HCT116 (cell line): ENCODE results near the gene SAMD4A. TPM values are rescaled to one million over a fixed set of nuclear protein-coding genes. Genes with fewer than 3 reads are reported as not detected.

Source experiments
- ATAC-seq: fragments of 200-7000 bp; cut with Tn5 transposase; 2 replicates; pipeline ENCODE4 v1.9.1; 2020; ENCODE audit warnings: mild to moderate bottlenecking, moderate library complexity
- BruUV-seq: library from RNA; stranded (reverse); fragments of 400-500 nt; replicated peaks from 2 replicates; lab custom pipeline; 2021; lab: Mats Ljungman, UMichigan
- CTCF ChIA-PET: fragments of 300-600 bp; sonication (Branson Sonifier 250); formaldehyde crosslinking; loops from one replicate; lab custom pipeline; 2021; ENCODE audit warnings: antibody characterized with exemption; lab: Charles Lee
- POLR2A ChIA-PET: fragments of 300-600, 350-600 bp; sonication (Branson Sonifier 250); formaldehyde crosslinking; loops from one replicate; lab custom pipeline; 2021; ENCODE audit warnings: antibody characterized with exemption; lab: Charles Lee
- RAD21 ChIA-PET, 2 experiments: fragments of 300-600 bp; sonication (Branson Sonifier 250); formaldehyde crosslinking; loops; one replicate each; lab custom pipeline; 2023; ENCODE audit warnings: low total read pairs in 2 of 2; ENCODE audit not compliant: uncharacterized antibody in 2 of 2, unreplicated experiment in 2 of 2, low non-redundant PET in 1 of 2; lab: Charles Lee
- DNase-seq: peaks from one replicate; pipeline ENCODE4 v3.0.0-alpha.2; 2010; ENCODE audit warnings: low read depth, low spot score
- H2AFZ ChIP-seq: fragments of 200-600 bp; shearing (Covaris generic), sonication (generic); 2 replicates; pipeline ENCODE4 v1.6.1; 2017; ENCODE audit warnings: low read depth, mixed run types, mixed read lengths, antibody characterized with exemption, low read length; ENCODE audit not compliant: poor library complexity, severe bottlenecking
- H3K27ac ChIP-seq: 2 replicates; pipeline ENCODE4 v1.5.1; 2012; ENCODE audit warnings: low read depth, low read length
- H3K27me3 ChIP-seq: fragments of 200-600 bp; sonication (generic); 2 replicates; pipeline ENCODE4 v1.6.1; 2016; ENCODE audit warnings: mixed run types, low read length, mixed read lengths; ENCODE audit not compliant: insufficient read depth
- H3K36me3 ChIP-seq, 2 experiments: fragments of 200-500 bp in 1 of 2; fragments of 200-600 bp in 1 of 2; sonication (Bioruptor generic) in 1 of 2; sonication (generic) in 1 of 2; 2 replicates each; pipeline versions ENCODE4 v1.5.1 to v1.6.1; 2014 to 2016; ENCODE audit warnings: low read length in 2 of 2, inconsistent platforms in 1 of 2, mixed read lengths in 1 of 2, mixed run types in 1 of 2; ENCODE audit not compliant: insufficient read depth in 2 of 2, control insufficient read depth in 1 of 2
- H3K4me1 ChIP-seq, 2 experiments: fragments of 200-600 bp in 1 of 2; sonication (generic) in 1 of 2; 2 replicates each; pipeline versions ENCODE4 v1.5.1 to v1.6.1; 2012 to 2017; ENCODE audit warnings: low read length in 2 of 2, inconsistent platforms in 1 of 2, mild to moderate bottlenecking in 1 of 2, mixed read lengths in 1 of 2, mixed run types in 1 of 2, moderate library complexity in 1 of 2; ENCODE audit not compliant: insufficient read depth in 2 of 2, control insufficient read depth in 1 of 2
- H3K4me2 ChIP-seq: fragments of 200-600 bp; sonication (generic); 2 replicates; pipeline ENCODE4 v1.6.1; 2017; ENCODE audit warnings: mixed run types, low read length, mixed read lengths
- H3K4me3 ChIP-seq, 2 experiments: fragments of 200-600 bp in 1 of 2; sonication (generic) in 1 of 2; replicated peaks in 1 of 2; 2 replicates each; pipeline ENCODE4 v1.5.1; 2011 to 2016; ENCODE audit warnings: low read length in 2 of 2, control low read depth in 1 of 2, low read depth in 1 of 2, mild to moderate bottlenecking in 1 of 2, mixed read lengths in 1 of 2, mixed run types in 1 of 2
- H3K79me2 ChIP-seq: fragments of 200-600 bp; sonication (generic); 2 replicates; pipeline ENCODE4 v1.6.1; 2017; ENCODE audit warnings: mild to moderate bottlenecking, mixed run types, low read length, moderate library complexity, mixed read lengths; ENCODE audit not compliant: insufficient read depth
- H3K9ac ChIP-seq: fragments of 200-600 bp; sonication (generic); 2 replicates; pipeline ENCODE4 v1.6.1; 2016; ENCODE audit warnings: low read length, mixed read lengths
- H3K9me2 ChIP-seq: fragments of 200-600 bp; sonication (generic), shearing (Covaris generic); 2 replicates; pipeline ENCODE4 v1.6.1; 2017; ENCODE audit warnings: mixed run types, mild to moderate bottlenecking, moderate library complexity; ENCODE audit not compliant: insufficient read depth
- H3K9me3 ChIP-seq, 2 experiments: fragments of 200-500 bp in 1 of 2; fragments of 200-600 bp in 1 of 2; sonication (Bioruptor generic) in 1 of 2; sonication (generic) in 1 of 2; 2 replicates each; pipeline ENCODE4 v1.6.1; 2014 to 2017; ENCODE audit warnings: low read length in 2 of 2, mixed read lengths in 2 of 2, inconsistent platforms in 1 of 2, low read depth in 1 of 2, mild to moderate bottlenecking in 1 of 2, mixed run types in 1 of 2, moderate library complexity in 1 of 2; ENCODE audit not compliant: control insufficient read depth in 1 of 2, insufficient read depth in 1 of 2
- H4K20me1 ChIP-seq: fragments of 200-600 bp; sonication (generic), shearing (Covaris generic); 2 replicates; pipeline ENCODE4 v1.6.1; 2017; ENCODE audit warnings: mixed run types, mild to moderate bottlenecking, moderate library complexity; ENCODE audit not compliant: insufficient read depth
- CBX3 ChIP-seq: IDR thresholded peaks from 2 replicates; pipeline ENCODE4 v1.6.1; 2012; ENCODE audit warnings: low read depth
- CEBPB ChIP-seq: IDR thresholded peaks from 2 replicates; pipeline ENCODE4 v1.6.1; 2012; ENCODE audit warnings: low read depth
- ELF1 ChIP-seq: IDR thresholded peaks from 2 replicates; pipeline ENCODE4 v1.6.1; 2012; ENCODE audit warnings: low read depth, borderline replicate concordance
- EZH2 ChIP-seq: fragments of 200-600 bp; sonication (generic); IDR thresholded peaks from 2 replicates; pipeline ENCODE4 v1.6.1; 2017; ENCODE audit warnings: antibody characterized with exemption, mixed run types
- EZH2phosphoT487 ChIP-seq: fragments of 200-600 bp; IDR thresholded peaks from 2 replicates; pipeline ENCODE4 v1.6.1; 2018; ENCODE audit warnings: antibody characterized with exemption, borderline replicate concordance
- RAD21 ChIP-seq: IDR thresholded peaks from 2 replicates; pipeline ENCODE4 v1.6.1; 2012; ENCODE audit warnings: low read depth, mild to moderate bottlenecking
- YY1 ChIP-seq: IDR thresholded peaks from 2 replicates; pipeline ENCODE4 v1.6.1; 2011; ENCODE audit warnings: low read length, low read depth, moderate library complexity, mild to moderate bottlenecking; ENCODE audit not compliant: insufficient replicate concordance; ENCODE audit errors: extremely low read depth
- ZNF274 ChIP-seq: fragments of 200-500 bp; sonication (Bioruptor generic); IDR thresholded peaks from 2 replicates; pipeline ENCODE4 v1.6.1; 2014; ENCODE audit warnings: mild to moderate bottlenecking, low read depth, low read length, inconsistent platforms
- intact Hi-C: fragments of 100-400 bp; cut with micrococcal nuclease; formaldehyde crosslinking; loops from 2 replicates; pipeline ENCODE4 v1.10.0; 2022
- total RNA-seq: library from RNA; stranded (reverse); gene quantifications from one replicate; pipeline ENCODE4 v1.2.1, GENCODE V29; 2021; ENCODE audit not compliant: unreplicated experiment
- TF ChIP-seq, protein P1 (sequence below): IDR thresholded peaks from 2 replicates; pipeline ENCODE4 v1.6.1; 2012
- TF ChIP-seq, protein P2 (sequence below), 3 experiments: fragments of 200-600 bp in 1 of 3; sonication (generic) in 1 of 3; IDR thresholded peaks in 2 of 3; conservative IDR thresholded peaks in 1 of 3; 2 replicates each; pipeline ENCODE4 v1.5.1; 2012 to 2017; ENCODE audit warnings: low read depth in 2 of 3, low read length in 2 of 3, antibody characterized with exemption in 1 of 3, borderline replicate concordance in 1 of 3, control low read depth in 1 of 3, mild to moderate bottlenecking in 1 of 3, mixed read lengths in 1 of 3, mixed run types in 1 of 3, moderate library complexity in 1 of 3; ENCODE audit not compliant: insufficient read depth in 1 of 3

The SAMD4A gene
- total RNA-seq, 1 experiment from 2014 or later: 9.0 TPM

GRCh38 chr14:54805445-54806322, 238.8 kb downstream of the SAMD4A start:
- Histone ChIP-seq H3K27me3 (no peaks in the 10 kb centered on the region), H3K9me2 (no peaks in the 10 kb centered on the region), H3K9me3 (no peaks in the 10 kb centered on the region), H2AFZ (peak overlapping the region; percentile 87), H3K4me2 (peak overlapping the region; percentile 53), H3K79me2 (no peaks in the 10 kb centered on the region), H3K4me3 (no peak overlapping the region), H3K27ac (no peak overlapping the region), H3K36me3 (no peaks in the 10 kb centered on the region), H4K20me1 (no peaks in the 10 kb centered on the region), H3K4me1 (peaks cover 0 to 5% of the 10 kb centered on the region in 2 experiments; a peak in 1 of 4 replicates), H3K9ac (no peak overlapping the region)
- TF ChIP-seq CEBPB: no peak
- TF ChIP-seq RAD21: peak; percentile 91
- TF ChIP-seq EZH2: no peak
- no peak for TF ChIP-seq ELF1
- TF ChIP-seq, protein P1, sequence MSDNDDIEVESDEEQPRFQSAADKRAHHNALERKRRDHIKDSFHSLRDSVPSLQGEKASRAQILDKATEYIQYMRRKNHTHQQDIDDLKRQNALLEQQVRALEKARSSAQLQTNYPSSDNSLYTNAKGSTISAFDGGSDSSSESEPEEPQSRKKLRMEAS: peak; percentile 74
- no peak for TF ChIP-seq ZNF274
- TF ChIP-seq EZH2phosphoT487: no peak
- TF ChIP-seq, protein P2, sequence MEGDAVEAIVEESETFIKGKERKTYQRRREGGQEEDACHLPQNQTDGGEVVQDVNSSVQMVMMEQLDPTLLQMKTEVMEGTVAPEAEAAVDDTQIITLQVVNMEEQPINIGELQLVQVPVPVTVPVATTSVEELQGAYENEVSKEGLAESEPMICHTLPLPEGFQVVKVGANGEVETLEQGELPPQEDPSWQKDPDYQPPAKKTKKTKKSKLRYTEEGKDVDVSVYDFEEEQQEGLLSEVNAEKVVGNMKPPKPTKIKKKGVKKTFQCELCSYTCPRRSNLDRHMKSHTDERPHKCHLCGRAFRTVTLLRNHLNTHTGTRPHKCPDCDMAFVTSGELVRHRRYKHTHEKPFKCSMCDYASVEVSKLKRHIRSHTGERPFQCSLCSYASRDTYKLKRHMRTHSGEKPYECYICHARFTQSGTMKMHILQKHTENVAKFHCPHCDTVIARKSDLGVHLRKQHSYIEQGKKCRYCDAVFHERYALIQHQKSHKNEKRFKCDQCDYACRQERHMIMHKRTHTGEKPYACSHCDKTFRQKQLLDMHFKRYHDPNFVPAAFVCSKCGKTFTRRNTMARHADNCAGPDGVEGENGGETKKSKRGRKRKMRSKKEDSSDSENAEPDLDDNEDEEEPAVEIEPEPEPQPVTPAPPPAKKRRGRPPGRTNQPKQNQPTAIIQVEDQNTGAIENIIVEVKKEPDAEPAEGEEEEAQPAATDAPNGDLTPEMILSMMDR (IDR thresholded peaks at IDR 0.05 in 2 of 3, conservative IDR thresholded peaks at IDR 0.05 in 1 of 3; ENCODE audit: borderline replicate concordance in 1 of 3, insufficient read depth in 1 of 3, low read depth in 2 of 3, low read length in 2 of 3): peak; percentile 89 to 96 (median 89)
- peak; percentile 33; the same call in 1 of the 2 replicates for TF ChIP-seq CBX3
- TF ChIP-seq YY1: peak; percentile 54
- intact Hi-C loops: loop anchor here (1.0 to 2.0 kb wide), 2 partner anchors 241 to 439 kb away; no protein-coding TSS in a partner anchor
- BruUV-seq: no TSS peak
- ATAC-seq (peak; percentile 98), DNase-seq (peak; percentile 68)
- CTCF ChIA-PET: interaction anchor here (0.7 to 4.3 kb wide), 13 partner anchors 9 to 439 kb away, joined by 3 to 46 read pairs (median 3); partner anchors contain the start of genes GCH1 and SAMD4A
- RAD21 ChIA-PET: interaction anchor here (0.9 to 1.5 kb wide), 2 partner anchors 241 to 242 kb away, joined by 3 read pairs; no protein-coding TSS in a partner anchor
- POLR2A ChIA-PET: interaction anchor here (1.5 kb wide), 1 partner anchor 242 kb away, joined by 5 read pairs; no protein-coding TSS in a partner anchor
